ENCODE data around the gene RAD23B.

The RAD23B gene

DNA sequence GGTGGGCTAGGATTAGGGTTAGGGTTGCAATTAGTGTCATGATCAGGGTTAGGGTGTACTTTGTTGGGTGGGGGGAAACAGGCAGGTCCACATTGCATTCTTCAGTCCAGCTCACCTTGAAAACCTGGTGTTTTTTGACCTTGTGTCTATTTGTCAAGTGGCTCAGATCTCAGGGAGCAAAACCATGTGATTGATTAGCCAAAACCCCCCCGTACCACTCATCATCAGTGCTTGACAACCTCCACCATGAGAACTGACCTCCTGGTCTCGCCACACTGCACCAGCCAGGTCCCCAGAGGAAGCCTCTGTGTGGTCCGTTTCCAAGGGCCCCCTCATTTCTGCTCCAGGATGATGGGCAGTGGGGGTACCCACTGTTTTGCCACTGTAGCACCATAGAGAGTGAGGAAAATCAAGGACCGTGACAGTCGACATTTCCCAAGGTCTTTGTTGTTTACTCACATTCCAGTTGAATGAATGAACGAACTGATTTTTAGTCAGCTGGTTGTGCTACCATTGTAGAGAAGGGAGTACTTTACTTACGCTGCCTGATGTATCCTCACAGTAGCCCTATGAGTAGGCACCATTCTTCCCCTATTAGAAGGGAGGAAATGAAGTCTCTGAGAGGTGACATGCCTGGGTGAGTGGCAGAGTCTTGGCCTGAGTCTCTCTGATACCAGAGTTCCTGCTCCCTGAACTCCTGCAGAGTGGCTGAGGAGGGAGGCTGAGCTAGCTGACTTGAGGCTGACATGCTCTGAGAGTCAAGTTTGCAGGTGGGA lies 84.8 kb downstream of the RAD23B start:
- in situ Hi-C loops (cut with HindIII; ENCODE audit: low pct_ligation_motif_present, low sequenced_read_pairs) = no loop called here
- no peak overlapping the region for H3K4me3 ChIP-seq (ENCODE audit: low read depth, low read length)
- DNase-seq = peak; percentile 27
- H3K27me3 ChIP-seq (replicated peaks) = no peaks in the 10 kb centered on the region
- TF ChIP-seq, protein P1, sequence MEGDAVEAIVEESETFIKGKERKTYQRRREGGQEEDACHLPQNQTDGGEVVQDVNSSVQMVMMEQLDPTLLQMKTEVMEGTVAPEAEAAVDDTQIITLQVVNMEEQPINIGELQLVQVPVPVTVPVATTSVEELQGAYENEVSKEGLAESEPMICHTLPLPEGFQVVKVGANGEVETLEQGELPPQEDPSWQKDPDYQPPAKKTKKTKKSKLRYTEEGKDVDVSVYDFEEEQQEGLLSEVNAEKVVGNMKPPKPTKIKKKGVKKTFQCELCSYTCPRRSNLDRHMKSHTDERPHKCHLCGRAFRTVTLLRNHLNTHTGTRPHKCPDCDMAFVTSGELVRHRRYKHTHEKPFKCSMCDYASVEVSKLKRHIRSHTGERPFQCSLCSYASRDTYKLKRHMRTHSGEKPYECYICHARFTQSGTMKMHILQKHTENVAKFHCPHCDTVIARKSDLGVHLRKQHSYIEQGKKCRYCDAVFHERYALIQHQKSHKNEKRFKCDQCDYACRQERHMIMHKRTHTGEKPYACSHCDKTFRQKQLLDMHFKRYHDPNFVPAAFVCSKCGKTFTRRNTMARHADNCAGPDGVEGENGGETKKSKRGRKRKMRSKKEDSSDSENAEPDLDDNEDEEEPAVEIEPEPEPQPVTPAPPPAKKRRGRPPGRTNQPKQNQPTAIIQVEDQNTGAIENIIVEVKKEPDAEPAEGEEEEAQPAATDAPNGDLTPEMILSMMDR (IDR thresholded peaks at IDR 0.05; ENCODE audit: low read depth, low read length, missing control alignments) = no peak
- no peaks in the 10 kb centered on the region for H3K36me3 ChIP-seq (replicated peaks)
- no peak overlapping the region for H3K27ac ChIP-seq

DNA sequence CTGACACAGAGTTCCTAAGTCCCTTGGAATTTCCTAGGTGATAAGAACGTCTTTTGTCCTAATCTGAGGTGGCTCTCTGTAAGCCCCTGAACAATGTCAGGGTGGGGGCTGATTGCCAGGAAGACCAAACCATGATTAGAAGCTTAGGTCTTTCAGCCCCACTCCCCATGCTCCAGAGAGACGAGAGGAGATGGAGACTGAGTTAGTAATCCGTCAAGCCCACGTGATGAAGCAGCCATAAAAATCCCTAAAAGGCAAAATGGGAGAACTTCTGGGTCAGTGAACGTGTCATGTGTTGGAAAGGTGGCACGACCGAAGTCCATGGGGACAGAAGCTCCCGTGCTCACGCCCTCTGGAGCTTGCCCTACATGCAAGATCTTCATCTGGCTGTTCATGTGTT lies 85.6 kb downstream of the RAD23B start:
- in situ Hi-C loops (cut with HindIII; ENCODE audit: low pct_ligation_motif_present, low sequenced_read_pairs) = no loop called here
- TF ChIP-seq, protein P1 (IDR thresholded peaks at IDR 0.05; ENCODE audit: low read depth, low read length, missing control alignments) = no peak

DNA sequence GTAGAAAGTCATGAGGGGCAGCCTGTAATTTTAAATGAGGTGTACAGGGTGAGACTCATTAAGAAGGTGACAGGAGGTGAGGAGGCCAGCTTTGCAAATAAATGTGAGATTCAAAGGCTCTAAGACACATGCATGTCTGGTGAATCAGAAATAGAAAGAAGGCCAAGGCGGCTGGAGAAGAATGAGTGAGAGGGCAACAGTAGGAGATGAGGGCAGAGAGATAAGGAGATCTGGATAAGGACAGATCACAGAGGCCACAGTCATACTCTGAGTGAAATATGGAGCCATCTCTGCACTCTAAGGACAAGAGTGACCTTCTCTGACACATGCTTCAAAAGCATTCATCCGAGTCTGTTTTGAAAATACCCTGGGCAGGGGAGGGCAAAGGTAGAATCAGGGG lies 90.7 kb downstream of the RAD23B start:
- DNase-seq = no peak
- no peaks in the 10 kb centered on the region for H3K27me3 ChIP-seq (replicated peaks)
- no peaks in the 10 kb centered on the region for H3K36me3 ChIP-seq (replicated peaks)
- no peak overlapping the region for H3K4me3 ChIP-seq (ENCODE audit: low read depth, low read length)
- in situ Hi-C loops (cut with HindIII; ENCODE audit: low pct_ligation_motif_present, low sequenced_read_pairs) = no loop called here
- TF ChIP-seq, protein P1 (IDR thresholded peaks at IDR 0.05; ENCODE audit: low read depth, low read length, missing control alignments) = no peak
- H3K27ac ChIP-seq = no peak overlapping the region

More for the DNA sequence above, 85.6 kb downstream of the RAD23B start:
- Histone ChIP-seq H3K36me3 (replicated peaks) (no peaks in the 10 kb centered on the region), H3K4me3 (ENCODE audit: low read depth, low read length) (no peak overlapping the region), H3K27me3 (replicated peaks) (no peaks in the 10 kb centered on the region), H3K27ac (no peak overlapping the region)
- DNase-seq = no peak

DNA sequence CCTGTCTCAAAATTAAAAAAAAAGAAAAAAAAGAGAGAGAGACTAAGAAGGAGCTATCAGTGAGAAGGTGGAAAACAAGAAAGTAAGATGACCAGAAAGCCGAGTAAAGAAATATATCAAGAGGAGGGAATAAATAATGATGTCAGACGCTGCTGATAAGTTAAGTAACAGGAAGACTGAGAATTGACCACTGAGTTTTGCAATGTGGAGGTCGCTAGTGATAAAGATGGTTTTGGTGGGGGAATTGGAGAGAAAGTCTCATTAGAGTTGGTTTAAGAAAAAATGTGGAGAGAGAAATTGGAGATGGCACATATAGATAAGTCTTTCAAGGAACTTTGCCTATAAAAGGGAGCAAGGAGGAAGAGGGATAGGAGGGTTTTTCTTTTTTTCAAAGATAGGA lies 91.9 kb downstream of the RAD23B start:
- Histone ChIP-seq H3K27me3 (replicated peaks) (no peaks in the 10 kb centered on the region), H3K27ac (no peak overlapping the region), H3K36me3 (replicated peaks) (no peaks in the 10 kb centered on the region), H3K4me3 (ENCODE audit: low read depth, low read length) (no peak overlapping the region)
- TF ChIP-seq, protein P1 (IDR thresholded peaks at IDR 0.05; ENCODE audit: low read depth, low read length, missing control alignments) = no peak
- in situ Hi-C loops (cut with HindIII; ENCODE audit: low pct_ligation_motif_present, low sequenced_read_pairs) = no loop called here
- DNase-seq = no peak

DNA sequence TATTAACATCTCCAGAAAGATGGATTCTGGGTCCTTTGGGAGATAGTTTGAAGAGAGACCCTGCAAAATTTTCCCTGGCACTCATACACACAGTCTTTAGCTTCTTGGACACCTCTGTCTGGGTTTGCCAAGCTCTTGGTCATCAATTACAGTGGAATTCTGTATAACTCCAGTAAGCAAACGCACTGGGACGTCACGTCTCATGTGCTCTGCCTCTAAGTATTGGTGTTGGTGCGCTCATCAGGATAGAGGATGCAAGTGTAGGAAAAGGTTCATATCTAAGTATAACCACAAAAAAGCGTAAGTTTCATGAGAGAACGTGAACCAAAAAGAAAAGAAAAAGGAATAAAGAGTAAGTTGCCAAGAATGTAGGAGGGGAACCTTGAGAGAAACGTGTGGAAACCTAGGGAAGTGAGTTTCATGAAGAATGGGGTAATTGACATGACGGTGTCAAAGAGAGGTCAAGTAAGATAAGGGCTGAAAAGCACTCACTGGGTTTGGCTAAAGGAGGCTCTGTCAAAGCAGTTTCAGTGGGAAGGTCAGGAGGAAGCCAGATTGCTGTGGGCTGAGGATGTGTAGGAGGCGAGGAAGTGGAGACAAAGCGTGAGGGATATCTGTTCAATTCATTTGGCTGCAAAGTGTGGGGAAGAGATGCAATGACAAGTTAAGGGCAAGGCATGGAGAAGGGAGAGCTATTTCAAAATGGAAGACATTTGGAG lies 92.7 kb downstream of the RAD23B start:
- no peak overlapping the region for H3K27ac ChIP-seq
- H3K27me3 ChIP-seq (replicated peaks) = no peaks in the 10 kb centered on the region
- H3K4me3 ChIP-seq (ENCODE audit: low read depth, low read length) = no peak overlapping the region
- no peaks in the 10 kb centered on the region for H3K36me3 ChIP-seq (replicated peaks)
- DNase-seq = no peak
- TF ChIP-seq, protein P1 (IDR thresholded peaks at IDR 0.05; ENCODE audit: low read depth, low read length, missing control alignments) = no peak
- in situ Hi-C loops (cut with HindIII; ENCODE audit: low pct_ligation_motif_present, low sequenced_read_pairs) = no loop called here
